Measurements from ENCODE around the gene IFITM1. TPM values are rescaled to one million over a fixed set of nuclear protein-coding genes. Genes with fewer than 3 reads are reported as not detected.

IFITM1 gene
- total and polyA plus RNA-seq, 9 of the 15 experiments (the other 6 are each of a cell fraction or from before 2014, with no cell fraction given): 691 to 5,579 (median 974) TPM

DNA sequence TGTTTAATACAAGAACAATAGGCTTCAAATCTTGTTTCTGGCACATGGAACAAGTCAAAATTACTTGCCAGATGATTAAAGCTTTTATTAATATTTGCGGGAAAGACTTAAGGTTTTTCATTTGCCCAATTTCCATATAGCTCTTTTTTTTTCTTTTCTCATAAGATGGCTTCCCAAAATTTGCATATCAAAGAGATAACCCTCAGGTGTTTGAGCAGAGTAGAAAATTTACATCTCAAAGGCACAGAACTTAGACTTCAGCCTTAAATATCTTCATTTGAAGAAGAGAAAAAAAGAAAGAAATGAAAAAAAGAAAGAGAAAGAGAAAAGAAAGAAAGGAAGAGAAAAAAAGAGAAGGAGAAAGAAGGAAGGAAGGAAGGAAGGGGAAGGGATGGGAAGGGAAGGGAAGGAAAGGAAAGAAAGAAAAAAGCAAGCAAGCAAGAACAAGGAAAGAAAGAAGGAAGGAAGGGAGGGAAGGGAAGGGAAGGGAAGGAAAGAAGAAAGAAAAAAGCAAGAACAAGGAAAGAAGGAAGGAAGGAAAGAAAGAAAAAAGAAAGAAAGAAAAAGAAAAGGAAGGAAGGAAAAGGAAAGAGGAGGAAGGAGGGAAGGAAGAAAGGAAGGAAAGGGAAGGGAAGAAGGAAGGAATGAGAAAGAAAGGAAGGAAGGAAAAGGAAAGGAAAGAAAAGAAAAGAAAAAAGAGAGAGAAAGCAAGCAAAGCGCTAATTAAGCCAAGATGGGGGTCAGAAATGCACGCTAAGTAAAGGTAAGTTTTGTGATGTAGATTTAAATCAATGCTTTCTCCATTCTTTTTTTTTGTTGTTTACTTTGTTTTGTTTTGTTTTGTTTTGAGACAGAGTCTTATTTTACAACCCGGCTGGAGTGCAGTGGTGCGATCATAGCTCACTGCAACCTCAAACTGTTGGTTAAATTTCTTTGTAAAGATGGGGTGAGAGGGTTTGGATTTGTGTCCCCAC is 27.0 kb downstream of the IFITM1 start (continued):
- TF ChIP-seq, protein P1, sequence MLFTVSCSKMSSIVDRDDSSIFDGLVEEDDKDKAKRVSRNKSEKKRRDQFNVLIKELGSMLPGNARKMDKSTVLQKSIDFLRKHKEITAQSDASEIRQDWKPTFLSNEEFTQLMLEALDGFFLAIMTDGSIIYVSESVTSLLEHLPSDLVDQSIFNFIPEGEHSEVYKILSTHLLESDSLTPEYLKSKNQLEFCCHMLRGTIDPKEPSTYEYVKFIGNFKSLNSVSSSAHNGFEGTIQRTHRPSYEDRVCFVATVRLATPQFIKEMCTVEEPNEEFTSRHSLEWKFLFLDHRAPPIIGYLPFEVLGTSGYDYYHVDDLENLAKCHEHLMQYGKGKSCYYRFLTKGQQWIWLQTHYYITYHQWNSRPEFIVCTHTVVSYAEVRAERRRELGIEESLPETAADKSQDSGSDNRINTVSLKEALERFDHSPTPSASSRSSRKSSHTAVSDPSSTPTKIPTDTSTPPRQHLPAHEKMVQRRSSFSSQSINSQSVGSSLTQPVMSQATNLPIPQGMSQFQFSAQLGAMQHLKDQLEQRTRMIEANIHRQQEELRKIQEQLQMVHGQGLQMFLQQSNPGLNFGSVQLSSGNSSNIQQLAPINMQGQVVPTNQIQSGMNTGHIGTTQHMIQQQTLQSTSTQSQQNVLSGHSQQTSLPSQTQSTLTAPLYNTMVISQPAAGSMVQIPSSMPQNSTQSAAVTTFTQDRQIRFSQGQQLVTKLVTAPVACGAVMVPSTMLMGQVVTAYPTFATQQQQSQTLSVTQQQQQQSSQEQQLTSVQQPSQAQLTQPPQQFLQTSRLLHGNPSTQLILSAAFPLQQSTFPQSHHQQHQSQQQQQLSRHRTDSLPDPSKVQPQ (CRISPR knock-in tag; IDR thresholded peaks at IDR 0.05; ENCODE audit: borderline replicate concordance): no peak
- 0 out of 2 replicates have a peak, but pooled peaks have one; percentile 5 for TF ChIP-seq SUPT5H (IDR thresholded peaks at IDR 0.05)
- TF ChIP-seq, protein P2, sequence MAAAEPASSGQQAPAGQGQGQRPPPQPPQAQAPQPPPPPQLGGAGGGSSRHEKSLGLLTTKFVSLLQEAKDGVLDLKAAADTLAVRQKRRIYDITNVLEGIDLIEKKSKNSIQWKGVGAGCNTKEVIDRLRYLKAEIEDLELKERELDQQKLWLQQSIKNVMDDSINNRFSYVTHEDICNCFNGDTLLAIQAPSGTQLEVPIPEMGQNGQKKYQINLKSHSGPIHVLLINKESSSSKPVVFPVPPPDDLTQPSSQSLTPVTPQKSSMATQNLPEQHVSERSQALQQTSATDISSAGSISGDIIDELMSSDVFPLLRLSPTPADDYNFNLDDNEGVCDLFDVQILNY (CRISPR knock-in tag; IDR thresholded peaks at IDR 0.05): no peak
- no peak for TF ChIP-seq ZSCAN29 (IDR thresholded peaks at IDR 0.05)
- no peak for TF ChIP-seq ZNF311 (CRISPR knock-in tag; IDR thresholded peaks at IDR 0.05)
- no peak for TF ChIP-seq ZNF217 (CRISPR knock-in tag; IDR thresholded peaks at IDR 0.05)
- TF ChIP-seq TRIM24 (IDR thresholded peaks at IDR 0.05): peak; percentile 33 to 57; a peak in 2 of 4 replicates
- TF ChIP-seq IFI16 (CRISPR knock-in tag; IDR thresholded peaks at IDR 0.05): no peak
- TF ChIP-seq, protein P3, sequence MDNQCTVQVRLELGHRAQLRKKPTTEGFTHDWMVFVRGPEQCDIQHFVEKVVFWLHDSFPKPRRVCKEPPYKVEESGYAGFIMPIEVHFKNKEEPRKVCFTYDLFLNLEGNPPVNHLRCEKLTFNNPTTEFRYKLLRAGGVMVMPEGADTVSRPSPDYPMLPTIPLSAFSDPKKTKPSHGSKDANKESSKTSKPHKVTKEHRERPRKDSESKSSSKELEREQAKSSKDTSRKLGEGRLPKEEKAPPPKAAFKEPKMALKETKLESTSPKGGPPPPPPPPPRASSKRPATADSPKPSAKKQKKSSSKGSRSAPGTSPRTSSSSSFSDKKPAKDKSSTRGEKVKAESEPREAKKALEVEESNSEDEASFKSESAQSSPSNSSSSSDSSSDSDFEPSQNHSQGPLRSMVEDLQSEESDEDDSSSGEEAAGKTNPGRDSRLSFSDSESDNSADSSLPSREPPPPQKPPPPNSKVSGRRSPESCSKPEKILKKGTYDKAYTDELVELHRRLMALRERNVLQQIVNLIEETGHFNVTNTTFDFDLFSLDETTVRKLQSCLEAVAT (IDR thresholded peaks at IDR 0.05): peak; percentile 76 to 84; a peak in 2 of 4 replicates
- TF ChIP-seq, protein P4, sequence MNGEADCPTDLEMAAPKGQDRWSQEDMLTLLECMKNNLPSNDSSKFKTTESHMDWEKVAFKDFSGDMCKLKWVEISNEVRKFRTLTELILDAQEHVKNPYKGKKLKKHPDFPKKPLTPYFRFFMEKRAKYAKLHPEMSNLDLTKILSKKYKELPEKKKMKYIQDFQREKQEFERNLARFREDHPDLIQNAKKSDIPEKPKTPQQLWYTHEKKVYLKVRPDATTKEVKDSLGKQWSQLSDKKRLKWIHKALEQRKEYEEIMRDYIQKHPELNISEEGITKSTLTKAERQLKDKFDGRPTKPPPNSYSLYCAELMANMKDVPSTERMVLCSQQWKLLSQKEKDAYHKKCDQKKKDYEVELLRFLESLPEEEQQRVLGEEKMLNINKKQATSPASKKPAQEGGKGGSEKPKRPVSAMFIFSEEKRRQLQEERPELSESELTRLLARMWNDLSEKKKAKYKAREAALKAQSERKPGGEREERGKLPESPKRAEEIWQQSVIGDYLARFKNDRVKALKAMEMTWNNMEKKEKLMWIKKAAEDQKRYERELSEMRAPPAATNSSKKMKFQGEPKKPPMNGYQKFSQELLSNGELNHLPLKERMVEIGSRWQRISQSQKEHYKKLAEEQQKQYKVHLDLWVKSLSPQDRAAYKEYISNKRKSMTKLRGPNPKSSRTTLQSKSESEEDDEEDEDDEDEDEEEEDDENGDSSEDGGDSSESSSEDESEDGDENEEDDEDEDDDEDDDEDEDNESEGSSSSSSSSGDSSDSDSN (IDR thresholded peaks at IDR 0.05; ENCODE audit: borderline replicate concordance in 1 of 2, low read depth in 2 of 2, low read length in 2 of 2): no peak
- TF ChIP-seq POLR2AphosphoS2 (IDR thresholded peaks at IDR 0.05; ENCODE audit: low read length): no peak
- TF ChIP-seq, protein P5, sequence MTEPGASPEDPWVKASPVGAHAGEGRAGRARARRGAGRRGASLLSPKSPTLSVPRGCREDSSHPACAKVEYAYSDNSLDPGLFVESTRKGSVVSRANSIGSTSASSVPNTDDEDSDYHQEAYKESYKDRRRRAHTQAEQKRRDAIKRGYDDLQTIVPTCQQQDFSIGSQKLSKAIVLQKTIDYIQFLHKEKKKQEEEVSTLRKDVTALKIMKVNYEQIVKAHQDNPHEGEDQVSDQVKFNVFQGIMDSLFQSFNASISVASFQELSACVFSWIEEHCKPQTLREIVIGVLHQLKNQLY (CRISPR knock-in tag; conservative IDR thresholded peaks at IDR 0.05): no peak
- no peak for TF ChIP-seq CBX5 (IDR thresholded peaks at IDR 0.05; ENCODE audit: borderline replicate concordance, low read depth)
- TF ChIP-seq, protein P6, sequence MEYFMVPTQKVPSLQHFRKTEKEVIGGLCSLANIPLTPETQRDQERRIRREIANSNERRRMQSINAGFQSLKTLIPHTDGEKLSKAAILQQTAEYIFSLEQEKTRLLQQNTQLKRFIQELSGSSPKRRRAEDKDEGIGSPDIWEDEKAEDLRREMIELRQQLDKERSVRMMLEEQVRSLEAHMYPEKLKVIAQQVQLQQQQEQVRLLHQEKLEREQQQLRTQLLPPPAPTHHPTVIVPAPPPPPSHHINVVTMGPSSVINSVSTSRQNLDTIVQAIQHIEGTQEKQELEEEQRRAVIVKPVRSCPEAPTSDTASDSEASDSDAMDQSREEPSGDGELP (CRISPR knock-in tag; IDR thresholded peaks at IDR 0.05; ENCODE audit: borderline replicate concordance): no peak
- TF ChIP-seq ZNF668 (CRISPR knock-in tag; IDR thresholded peaks at IDR 0.05): no peak
- TF ChIP-seq, protein P7, sequence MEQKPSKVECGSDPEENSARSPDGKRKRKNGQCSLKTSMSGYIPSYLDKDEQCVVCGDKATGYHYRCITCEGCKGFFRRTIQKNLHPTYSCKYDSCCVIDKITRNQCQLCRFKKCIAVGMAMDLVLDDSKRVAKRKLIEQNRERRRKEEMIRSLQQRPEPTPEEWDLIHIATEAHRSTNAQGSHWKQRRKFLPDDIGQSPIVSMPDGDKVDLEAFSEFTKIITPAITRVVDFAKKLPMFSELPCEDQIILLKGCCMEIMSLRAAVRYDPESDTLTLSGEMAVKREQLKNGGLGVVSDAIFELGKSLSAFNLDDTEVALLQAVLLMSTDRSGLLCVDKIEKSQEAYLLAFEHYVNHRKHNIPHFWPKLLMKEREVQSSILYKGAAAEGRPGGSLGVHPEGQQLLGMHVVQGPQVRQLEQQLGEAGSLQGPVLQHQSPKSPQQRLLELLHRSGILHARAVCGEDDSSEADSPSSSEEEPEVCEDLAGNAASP (IDR thresholded peaks at IDR 0.05): no peak

Data from K562 (cell line).